SK-N-MC (cell line): Measurements from ENCODE around the gene SCAPER.
"Not testable (repeated sequence)": the region's sequence is repeated elsewhere in the genome, so short reads cannot be mapped to it uniquely, and the experiment has no call there.

Experiments used
- EZH2 ChIP-seq: fragments of 200-600 bp; sonication (generic); IDR thresholded peaks from one replicate; pipeline ENCODE4 v1.6.1; 2017; ENCODE audit warnings: antibody characterized with exemption
- FOXP2 ChIP-seq: optimal IDR thresholded peaks from 2 replicates; pipeline ENCODE3; 2011; ENCODE audit warnings: mild to moderate bottlenecking, moderate library complexity; ENCODE audit not compliant: insufficient read depth; ENCODE audit errors: extremely low read length, control extremely low read depth
- POLR2AphosphoS5 ChIP-seq: IDR thresholded peaks from 2 replicates; pipeline ENCODE4 v1.6.1; 2012; ENCODE audit warnings: mild to moderate bottlenecking, low read depth, low read length, borderline replicate concordance

DNA sequence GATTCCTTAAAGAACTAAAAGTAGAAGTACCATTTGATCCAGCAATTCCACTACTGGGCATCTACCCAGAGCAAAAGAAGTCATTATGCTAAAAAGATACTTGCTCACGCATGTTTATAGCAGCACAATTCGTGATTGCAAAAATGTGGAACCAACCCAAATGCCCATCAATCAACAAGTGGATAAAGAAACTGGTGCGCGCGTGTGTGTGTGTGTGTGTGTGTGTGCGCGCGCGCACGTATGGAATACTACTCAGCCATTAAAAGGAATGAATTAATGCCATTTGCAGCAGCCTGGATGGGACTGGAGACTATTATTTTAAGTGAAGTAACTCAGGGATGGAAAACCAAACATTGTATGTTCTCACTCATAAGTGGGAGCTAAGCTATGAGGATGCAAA is 394.5 kb downstream of the SCAPER start:
- TF ChIP-seq EZH2, POLR2AphosphoS5, FOXP2: not testable (repeated sequence)
